HG03521 (cell line): ENCODE results near the gene PTPRN2.
"Not testable (repeated sequence)": the region's sequence is repeated elsewhere in the genome, so short reads cannot be mapped to it uniquely, and the experiment has no call there.

ENCODE experiments used
- ATAC-seq: cut with Tn5 transposase; IDR thresholded peaks from one replicate; pipeline ENCODE4 v1.9.1; 2021; ENCODE audit warnings: mild to moderate bottlenecking, moderate library complexity; ENCODE audit not compliant: unreplicated experiment

The PTPRN2 gene

DNA sequence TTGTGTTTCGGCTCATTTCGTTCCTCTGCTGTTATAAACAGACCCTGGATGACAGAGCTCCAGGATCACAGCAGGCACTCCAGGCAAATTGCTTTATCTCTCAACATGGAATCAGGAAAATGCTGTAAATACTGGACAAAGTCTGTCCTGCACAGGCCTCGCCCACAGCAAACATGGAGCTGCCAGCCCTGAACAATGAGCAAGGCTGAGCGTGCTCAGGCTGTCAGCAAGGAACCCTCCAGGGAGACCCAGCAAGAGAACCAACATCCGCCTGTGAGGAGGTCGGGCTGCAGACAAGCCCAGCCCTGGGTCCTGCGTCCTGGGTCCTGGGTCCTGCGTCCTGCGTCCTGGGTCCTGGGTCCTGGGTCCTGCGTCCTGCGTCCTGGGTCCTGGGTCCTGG, 180.8 kb downstream of the PTPRN2 start:
- ATAC-seq = no peak

- ATAC-seq = no peak
Measured at GRCh38 chr7:158406364-158406763, 181.3 kb downstream of the PTPRN2 start.

- ATAC-seq = not testable (repeated sequence)
Measured at GRCh38 chr7:158405771-158406170, 181.9 kb downstream of the PTPRN2 start.

DNA sequence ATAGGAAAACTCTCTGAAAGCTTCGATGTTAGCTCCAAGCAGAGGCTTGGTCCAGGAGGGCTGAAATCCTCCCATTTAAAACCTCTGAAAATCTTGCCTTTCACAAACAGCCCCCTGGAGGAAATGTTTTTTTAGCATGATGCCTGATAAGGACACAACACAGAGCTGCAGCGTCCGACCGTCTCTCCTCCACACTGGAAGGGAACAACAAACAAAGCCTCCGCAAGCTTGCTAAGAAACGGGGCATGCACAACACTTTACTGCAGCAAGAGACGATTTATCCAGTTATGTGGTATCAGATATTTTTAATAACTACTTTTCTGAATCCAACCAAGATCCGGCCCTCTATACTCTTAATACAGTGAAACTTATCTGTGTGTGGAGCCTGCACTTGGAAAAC, 182.3 kb downstream of the PTPRN2 start:
- no peak for ATAC-seq

- ATAC-seq = no peak
Measured at GRCh38 chr7:158404031-158404761, 183.4 kb downstream of the PTPRN2 start.

DNA sequence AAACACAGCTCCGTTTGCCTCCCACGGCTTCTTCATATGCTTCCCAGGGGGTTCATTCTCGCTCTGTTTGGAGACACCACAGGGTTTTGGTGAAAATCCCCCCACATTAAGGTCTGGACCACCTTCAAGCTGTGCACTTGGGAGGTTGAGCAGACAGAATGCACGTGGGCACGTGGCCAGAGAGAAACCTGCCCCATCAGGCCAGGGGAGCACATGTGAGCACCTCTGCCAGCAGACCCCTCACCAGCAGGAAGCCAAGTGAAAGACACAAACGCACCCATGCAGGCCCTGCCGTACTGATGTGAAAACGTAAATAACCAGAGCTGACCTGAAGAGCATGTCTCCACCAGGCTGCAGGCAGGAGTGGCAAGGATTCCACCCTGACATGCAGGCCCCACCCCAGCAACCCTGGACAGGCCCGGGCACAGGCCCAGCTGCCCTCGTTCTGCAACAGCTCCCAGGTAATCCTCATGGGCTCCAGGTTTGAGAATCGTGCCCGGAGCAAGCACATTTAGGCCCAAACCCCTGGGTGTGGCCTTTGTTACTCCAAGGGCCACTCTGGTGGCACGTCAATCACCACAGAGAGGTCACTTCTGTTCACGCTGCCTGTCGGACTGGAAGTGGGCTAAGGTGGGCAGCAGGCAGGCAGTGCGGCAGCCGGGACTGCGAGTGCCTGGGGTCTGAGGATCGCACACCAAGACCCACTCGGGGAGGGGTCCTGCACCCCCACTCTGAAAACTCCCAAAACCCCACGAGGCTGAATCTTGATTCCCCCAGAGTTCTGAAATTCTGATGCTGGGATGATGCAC, 184.4 kb downstream of the PTPRN2 start:
- ATAC-seq = no peak

GRCh38 chr7:158402471-158402870, 185.2 kb downstream of the PTPRN2 start:
- no peak for ATAC-seq

DNA sequence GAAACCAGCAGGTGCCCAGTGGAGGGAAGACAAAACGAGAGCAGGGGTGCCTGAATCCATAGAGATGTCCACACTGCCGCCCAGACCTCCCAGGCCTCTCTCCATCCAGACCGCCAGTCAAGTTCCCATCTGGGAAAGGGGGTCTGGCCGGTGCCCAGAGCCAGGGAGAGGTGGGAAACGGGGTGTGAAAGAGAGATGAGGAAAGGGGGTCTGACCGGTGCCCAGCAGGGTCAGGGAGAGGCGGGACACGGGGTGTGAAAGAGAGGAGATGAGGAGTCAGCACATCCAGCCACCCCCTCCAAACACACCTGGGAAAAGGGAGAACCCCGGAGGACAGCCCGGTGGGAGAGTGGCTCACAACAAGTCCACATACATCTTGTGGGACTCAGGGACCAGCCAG, 185.8 kb downstream of the PTPRN2 start:
- no peak for ATAC-seq

DNA sequence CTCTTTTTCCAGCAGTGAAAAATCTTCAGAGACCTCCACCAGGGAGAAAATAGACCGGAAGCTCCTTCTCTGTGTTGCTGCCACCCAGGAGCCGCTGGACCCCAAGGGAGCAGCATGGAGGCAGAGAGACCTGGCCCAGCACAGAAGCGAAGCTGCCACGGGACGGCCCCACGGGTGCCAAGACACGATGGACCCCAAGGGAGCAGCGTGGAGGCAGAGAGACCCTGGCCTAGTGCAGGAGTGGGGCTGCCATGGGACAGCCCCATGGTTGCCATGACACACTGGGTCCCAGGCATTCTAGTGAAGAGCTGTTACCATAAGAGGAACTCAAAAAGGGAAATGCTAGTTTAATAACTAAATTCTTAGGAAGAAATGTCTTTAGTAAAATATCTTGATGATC, 186.3 kb downstream of the PTPRN2 start:
- ATAC-seq = no peak

DNA sequence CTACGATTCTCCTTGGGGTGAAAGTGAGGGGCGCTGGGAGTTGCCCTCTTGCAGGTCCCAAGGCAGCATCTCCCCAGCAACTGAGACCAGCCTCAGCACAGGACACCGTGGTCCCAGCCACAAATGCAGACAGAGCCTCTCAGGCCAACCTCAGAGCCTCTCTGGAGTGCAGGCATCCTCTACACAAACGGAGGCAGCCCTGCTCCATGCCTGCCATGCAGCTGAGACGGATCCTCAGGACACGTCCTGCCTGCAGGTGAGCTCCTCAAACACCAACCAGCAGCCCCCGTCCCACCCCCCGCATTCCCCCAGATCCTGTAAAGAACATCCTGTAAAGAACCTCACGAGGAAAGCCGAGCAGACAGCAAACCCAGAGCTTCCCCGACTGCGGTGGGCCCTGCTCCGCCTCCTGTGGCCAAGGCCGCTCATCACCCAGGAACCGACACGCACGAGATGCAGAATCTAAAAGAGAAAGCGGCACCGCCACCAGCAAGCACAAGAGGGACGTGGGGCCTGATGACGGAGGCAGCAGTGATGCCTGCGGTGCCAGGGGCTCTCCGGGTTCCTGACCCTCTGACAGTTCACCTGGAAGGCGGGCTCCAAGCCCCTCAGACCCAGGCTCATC, 186.9 kb downstream of the PTPRN2 start:
- ATAC-seq = no peak

GRCh38 chr7:158399762-158400161, 187.9 kb downstream of the PTPRN2 start:
- no peak for ATAC-seq

GRCh38 chr7:158398750-158399149, 188.9 kb downstream of the PTPRN2 start:
- no peak for ATAC-seq

GRCh38 chr7:158397885-158398284, 189.7 kb downstream of the PTPRN2 start:
- ATAC-seq = no peak

GRCh38 chr7:158396982-158397862, 190.4 kb downstream of the PTPRN2 start:
- no peak for ATAC-seq

GRCh38 chr7:158396301-158396905, 191.2 kb downstream of the PTPRN2 start:
- no peak for ATAC-seq

GRCh38 chr7:158395780-158396278, 191.8 kb downstream of the PTPRN2 start:
- no peak for ATAC-seq

DNA sequence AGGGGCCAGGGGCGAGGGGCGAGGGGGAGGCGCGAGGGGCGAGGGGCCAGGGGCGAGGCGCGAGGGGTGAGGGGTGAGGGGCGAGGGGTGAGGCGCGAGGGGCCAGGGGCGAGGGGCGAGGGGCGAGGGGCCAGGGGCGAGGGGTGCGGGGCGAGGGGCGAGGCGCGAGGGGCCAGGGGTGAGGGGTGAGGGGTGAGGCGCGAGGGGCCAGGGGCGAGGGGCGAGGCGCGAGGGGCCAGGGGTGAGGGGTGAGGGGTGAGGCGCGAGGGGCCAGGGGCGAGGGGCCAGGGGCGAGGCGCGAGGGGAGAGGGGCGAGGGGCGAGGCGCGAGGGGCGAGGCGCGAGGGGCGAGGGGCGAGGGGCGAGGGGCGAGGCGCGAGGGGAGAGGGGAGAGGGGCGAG, 192.3 kb downstream of the PTPRN2 start:
- no peak for ATAC-seq

DNA sequence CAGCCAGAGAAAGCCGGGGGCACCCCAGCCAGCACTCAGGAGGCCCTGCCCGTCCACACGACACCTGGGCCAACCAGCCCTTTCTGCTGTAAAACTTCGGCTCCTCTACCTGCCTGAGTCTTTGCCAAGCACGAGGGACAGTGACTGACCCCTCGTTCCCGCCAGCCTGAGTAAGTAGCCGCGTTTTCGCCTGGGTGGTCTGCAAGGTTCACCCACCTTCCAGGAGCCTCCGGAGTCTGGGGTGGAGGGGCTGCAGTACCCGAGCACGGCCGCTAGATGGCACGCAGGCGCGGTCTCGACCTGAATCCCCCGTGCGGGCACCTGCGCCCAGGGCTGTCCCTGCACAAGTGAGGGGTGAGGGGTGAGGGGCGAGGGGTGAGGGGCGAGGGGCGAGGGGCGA, 192.7 kb downstream of the PTPRN2 start:
- no peak for ATAC-seq

- no peak for ATAC-seq
Measured at GRCh38 chr7:158393926-158394625, 193.5 kb downstream of the PTPRN2 start.

- ATAC-seq = no peak
Measured at GRCh38 chr7:158392251-158392650, 195.4 kb downstream of the PTPRN2 start.
